K562 (cell line): ENCODE results near the gene SF3B1. TPM values are rescaled to one million over a fixed set of nuclear protein-coding genes. Genes with fewer than 3 reads are reported as not detected.

Experiments used
- ATAC-seq: fragments of 200-7000 bp; cut with Tn5 transposase; 3 replicates; pipeline ENCODE4 v1.9.1; 2020; ENCODE audit warnings: moderate library complexity
- BruUV-seq: library from RNA; stranded (reverse); fragments of 400-500 nt; replicated peaks from 2 replicates; lab custom pipeline; 2021; lab: Mats Ljungman, UMichigan
- CTCF ChIA-PET: fragments of 300-600 bp; formaldehyde crosslinking; extraction: SDS; loops from one replicate; lab custom pipeline; 2021; ENCODE audit warnings: low intra/inter-chr PET ratio; lab: Yijun Ruan, JAX
- POLR2A ChIA-PET: fragments of 300-600, 350-650 bp; sonication (Branson Sonifier 250); formaldehyde crosslinking; extraction: SDS; loops from one replicate; lab custom pipeline; 2021; ENCODE audit warnings: antibody characterized with exemption, inconsistent platforms; lab: Yijun Ruan, JAX
- DNase-seq, 4 experiments: peaks; one replicate each; pipeline versions ENCODE4 v3.0.0 to v3.0.0-alpha.2; 2011 to 2018; ENCODE audit warnings: low spot score in 3 of 4, mixed read lengths in 3 of 4; ENCODE audit errors: extremely low read depth in 1 of 4
- FAIRE-seq: peaks from 2 replicates; lab custom pipeline; 2011; peaks lifted over from hg19 to GRCh38; lab: Jason Lieb, UNC
- H2AFZ ChIP-seq: 2 replicates; pipeline ENCODE4 v1.6.0; 2011; ENCODE audit warnings: low read depth, low read length, control low read depth, inconsistent platforms
- H3K27ac ChIP-seq: fragments of 200-600 bp; 3 replicates; pipeline ENCODE4 v1.8.0; 2011; ENCODE audit warnings: low read depth, mild to moderate bottlenecking, control low read depth, inconsistent platforms, low read length, moderate library complexity, mixed read lengths; ENCODE audit errors: extremely low read depth
- H3K27me3 ChIP-seq, 2 experiments: fragments of 300-600 bp in 1 of 2; 2 replicates in 1 of 2; 3 replicates in 1 of 2; pipeline versions ENCODE4 v1.6.0 to v1.8.0; 2011; ENCODE audit warnings: inconsistent platforms in 2 of 2, low read length in 2 of 2, mild to moderate bottlenecking in 1 of 2, mixed read lengths in 1 of 2, moderate library complexity in 1 of 2; ENCODE audit not compliant: control insufficient read depth in 2 of 2, insufficient read depth in 2 of 2
- H3K36me3 ChIP-seq: fragments of 300-600 bp; 3 replicates; pipeline ENCODE4 v1.8.0; 2011; ENCODE audit warnings: mild to moderate bottlenecking, low read length, inconsistent platforms; ENCODE audit not compliant: control insufficient read depth, insufficient read depth
- H3K4me1 ChIP-seq, 2 experiments: fragments of 200-600 bp in 1 of 2; replicated peaks in 1 of 2; 2 replicates in 1 of 2; 3 replicates in 1 of 2; pipeline versions ENCODE4 v1.5.1 to v1.8.0; 2011; ENCODE audit warnings: inconsistent platforms in 2 of 2, low read length in 2 of 2, mild to moderate bottlenecking in 1 of 2, mixed read lengths in 1 of 2, moderate library complexity in 1 of 2; ENCODE audit not compliant: control insufficient read depth in 2 of 2, insufficient read depth in 2 of 2
- H3K4me2 ChIP-seq: 2 replicates; pipeline ENCODE4 v1.6.1; 2011; ENCODE audit warnings: low read length, control low read depth, inconsistent platforms, mixed read lengths; ENCODE audit not compliant: insufficient read depth
- H3K4me3 ChIP-seq: fragments of 200-600 bp; sonication (generic), shearing (Covaris generic); 2 replicates; pipeline ENCODE4 v1.5.1; 2016; ENCODE audit warnings: control low read depth, inconsistent platforms
- H3K79me2 ChIP-seq: fragments of 200-600 bp; 3 replicates; pipeline ENCODE4 v1.8.0; 2011; ENCODE audit warnings: low read length, inconsistent platforms; ENCODE audit not compliant: control insufficient read depth, insufficient read depth
- H3K9ac ChIP-seq, 2 experiments: 2 replicates each; pipeline versions ENCODE4 v1.6.0 to v1.6.1; 2011; ENCODE audit warnings: low read depth in 2 of 2, low read length in 2 of 2, control low read depth in 1 of 2, inconsistent platforms in 1 of 2, mild to moderate bottlenecking in 1 of 2, mixed read lengths in 1 of 2; ENCODE audit not compliant: insufficient read depth in 1 of 2
- H3K9me1 ChIP-seq: one replicate; pipeline ENCODE4 v1.6.0; 2011; ENCODE audit warnings: inconsistent platforms, mild to moderate bottlenecking, low read length, moderate library complexity; ENCODE audit not compliant: control insufficient read depth, insufficient read depth
- H3K9me3 ChIP-seq: replicated peaks from 2 replicates; pipeline ENCODE4 v1.5.1; 2011; ENCODE audit warnings: low read depth, low read length, inconsistent platforms; ENCODE audit not compliant: control insufficient read depth, insufficient read depth
- H4K20me1 ChIP-seq: replicated peaks from 2 replicates; pipeline ENCODE4 v1.6.1; 2011; ENCODE audit warnings: low read length, inconsistent platforms, mixed read lengths; ENCODE audit not compliant: control insufficient read depth, insufficient read depth
- BRCA1 ChIP-seq, 2 experiments: fragments of 450-650 bp in 1 of 2; sonication (generic) in 1 of 2; formaldehyde crosslinking in 1 of 2; IDR thresholded peaks; 2 replicates each; pipeline versions ENCODE4 v1.5.0 to v1.6.1; 2017 to 2020; ENCODE audit warnings: mild to moderate bottlenecking in 1 of 2, missing genetic modification reagents in 1 of 2
- DDX20 ChIP-seq: fragments of 450-650 bp; IDR thresholded peaks from 2 replicates; pipeline ENCODE4 v1.6.1; 2016; ENCODE audit warnings: missing genetic modification characterization, low read depth, mild to moderate bottlenecking, missing compliant biosample characterization, moderate library complexity
- ELF1 ChIP-seq: fragments of 200-800 bp; sonication (Bioruptor generic); IDR thresholded peaks from 2 replicates; pipeline ENCODE4 v1.6.1; 2016; ENCODE audit warnings: missing genetic modification characterization, missing compliant biosample characterization
- ELF2 ChIP-seq: fragments of 250-450 bp; sonication (Bioruptor Pico); IDR thresholded peaks from 2 replicates; pipeline ENCODE4 v1.5.0; 2021; ENCODE audit warnings: mild to moderate bottlenecking
- EZH2 ChIP-seq: IDR thresholded peaks from 2 replicates; pipeline ENCODE4 v1.6.1; 2012; ENCODE audit warnings: low read depth, mild to moderate bottlenecking, inconsistent platforms, low read length, borderline replicate concordance
- FOXJ2 ChIP-seq: fragments of 200-800 bp; sonication (Bioruptor generic); IDR thresholded peaks from 2 replicates; pipeline ENCODE4 v1.6.1; 2016; ENCODE audit warnings: missing genetic modification characterization, missing compliant biosample characterization
- HDAC1 ChIP-seq, 2 experiments: fragments of 450-650 bp; IDR thresholded peaks; 2 replicates each; pipeline ENCODE4 v1.6.1; 2016 to 2017; ENCODE audit warnings: inconsistent platforms in 1 of 2, mild to moderate bottlenecking in 1 of 2, moderate library complexity in 1 of 2
- HNRNPUL1 ChIP-seq: fragments of 200-400 bp; formaldehyde crosslinking; IDR thresholded peaks from 2 replicates; pipeline ENCODE4 v1.6.1; 2017; ENCODE audit warnings: low read length
- MED1 ChIP-seq: sonication (generic); formaldehyde crosslinking; IDR thresholded peaks from 2 replicates; pipeline ENCODE4 v1.8.1; 2023; ENCODE audit warnings: missing genetic modification reagents, borderline replicate concordance
- NR2F6 ChIP-seq: fragments of 450-650 bp; formaldehyde crosslinking; IDR thresholded peaks from 2 replicates; pipeline ENCODE4 v1.4.0; 2020; ENCODE audit warnings: mild to moderate bottlenecking
- PHF20 ChIP-seq: fragments of 450-650 bp; IDR thresholded peaks from 2 replicates; pipeline ENCODE4 v1.6.1; 2018; ENCODE audit not compliant: partially characterized antibody
- SUPT5H ChIP-seq: fragments of 450-650 bp; IDR thresholded peaks from 2 replicates; pipeline ENCODE4 v1.6.1; 2016
- ZKSCAN1 ChIP-seq: fragments of 150-350 bp; IDR thresholded peaks from 2 replicates; pipeline ENCODE4 v1.6.1; 2016; ENCODE audit warnings: low read depth, low read length
- ZNF3 ChIP-seq: fragments of 250-450 bp; sonication (Bioruptor Pico); IDR thresholded peaks from 2 replicates; pipeline ENCODE4 v1.5.0; 2021; ENCODE audit warnings: mild to moderate bottlenecking, moderate library complexity
- ZNF318 ChIP-seq, 2 experiments: fragments of 450-650 bp; IDR thresholded peaks; 2 replicates each; pipeline ENCODE4 v1.6.1; 2016; ENCODE audit warnings: mild to moderate bottlenecking in 2 of 2, borderline replicate concordance in 1 of 2, low read depth in 1 of 2, moderate library complexity in 1 of 2
- ZNF436 ChIP-seq: fragments of 250-450, 450-650 bp; sonication (Bioruptor Pico); formaldehyde crosslinking; IDR thresholded peaks from 2 replicates; pipeline ENCODE4 v1.7.0; 2020; ENCODE audit warnings: mild to moderate bottlenecking
- ZNF778 ChIP-seq: fragments of 450-650 bp; formaldehyde crosslinking; IDR thresholded peaks from 2 replicates; pipeline ENCODE4 v1.4.0; 2020; ENCODE audit warnings: mild to moderate bottlenecking, moderate library complexity
- WGBS: fragments of 100-300 bp; shearing (Covaris generic); methylation state at CpG from one replicate; pipeline ENCODE4 v1.1.6; 2016; ENCODE audit warnings: low coverage, mixed read lengths; ENCODE audit not compliant: insufficient coverage; ENCODE audit errors: missing lambda C conversion rate; 5-methylcytosine and 5-hydroxymethylcytosine counted together
- in situ Hi-C: fragments of 300-500 bp; cut with MboI; formaldehyde crosslinking; loops from 4 replicates; pipeline ENCODE4 v1.15.0; 2018; ENCODE audit warnings: inconsistent platforms, mixed read lengths
- intact Hi-C: fragments of 100-400 bp; cut with micrococcal nuclease; formaldehyde crosslinking; loops from 2 replicates; pipeline ENCODE4 v1.14.2; 2022
- polyA plus RNA-seq, 8 experiments: library from polyadenylated mRNA; depleted of rRNA in 4 of 8; stranded (reverse) in 5 of 8; unstranded in 3 of 8; fragments of >200 nt; fragmentation: Nextera tagmentation in 2 of 8; fragmentation: Illumina TruSeq in 1 of 8; extraction: Ambion mirVana in 2 of 8; extraction: Trizol in 1 of 8; gene quantifications; 2 replicates each; pipeline versions ENCODE4 v1.2.1 to v1.2.3, GENCODE V29; 2011 to 2014; ENCODE audit warnings: inconsistent platforms in 1 of 8, missing spikeins in 1 of 8
- total RNA-seq, 7 experiments: library from RNA; depleted of rRNA in 6 of 7; stranded (reverse); fragments of >200 nt in 6 of 7; fragmentation: Illumina TruSeq in 2 of 7; extraction: Trizol in 2 of 7; gene quantifications; 2 replicates each; pipeline versions ENCODE4 v1.2.1 to v1.2.3, GENCODE V29; 2011 to 2021; ENCODE audit warnings: low replicate concordance in 1 of 7

The SF3B1 gene
- total and polyA plus RNA-seq, 9 of the 15 experiments (the other 6 are each of a cell fraction or from before 2014, with no cell fraction given) = 96.2 to 377 (median 177) TPM

GRCh38 chr2:197357986-197358385 lies 76.8 kb downstream of the SF3B1 start:
- Histone ChIP-seq H3K9ac (no peak overlapping the region), H3K27me3 (peaks cover 2 to 6% of the 10 kb centered on the region in 2 experiments; a peak in 2 of 5 replicates), H3K79me2 (no peaks in the 10 kb centered on the region), H3K4me2 (no peak overlapping the region), H3K27ac (no peak overlapping the region), H4K20me1 (no peaks in the 10 kb centered on the region), H3K9me3 (no peaks in the 10 kb centered on the region), H3K4me1 (no peaks in the 10 kb centered on the region), H2AFZ (no peak overlapping the region), H3K36me3 (no peaks in the 10 kb centered on the region), H3K4me3 (no peak overlapping the region), H3K9me1 (no peaks in the 10 kb centered on the region)
- BruUV-seq = no TSS peak
- intact Hi-C loops = no loop called here
- CTCF ChIA-PET = no interaction called here
- DNase-seq = no peak
- ATAC-seq = no peak
- in situ Hi-C loops = no loop called here
- FAIRE-seq = no peak
- POLR2A ChIA-PET = interaction anchor here (0.6 to 1.2 kb wide), 2 partner anchors 14 to 548 kb away, joined by 3 to 4 read pairs; no protein-coding TSS in a partner anchor
- WGBS = no CpG with 5 or more reads among the region's 1 CpG
- TF ChIP-seq NR2F6 (no peak), DDX20 (tag) (no peak), ZNF318 (IDR thresholded peaks at IDR 0.05; ENCODE audit: borderline replicate concordance in 1 of 2, low read depth in 1 of 2) (no peak), EZH2 (no peak), HDAC1 (IDR thresholded peaks at IDR 0.05) (no peak), MED1 (CRISPR knock-in tag) (no peak), ELF1 (tag) (no peak), ZKSCAN1 (no peak), ZNF436 (CRISPR knock-in tag) (no peak), BRCA1 (IDR thresholded peaks at IDR 0.05) (no peak), BRCA1 (CRISPR knock-in tag; IDR thresholded peaks at IDR 0.05) (no peak), HNRNPUL1 (no peak), ELF2 (CRISPR knock-in tag) (no peak), FOXJ2 (tag) (no peak), ZNF778 (CRISPR knock-in tag) (no peak), ZNF3 (CRISPR knock-in tag) (no peak), SUPT5H (no peak), PHF20 (no peak)
